Measurements from ENCODE around the gene TRIM59.

DNA sequence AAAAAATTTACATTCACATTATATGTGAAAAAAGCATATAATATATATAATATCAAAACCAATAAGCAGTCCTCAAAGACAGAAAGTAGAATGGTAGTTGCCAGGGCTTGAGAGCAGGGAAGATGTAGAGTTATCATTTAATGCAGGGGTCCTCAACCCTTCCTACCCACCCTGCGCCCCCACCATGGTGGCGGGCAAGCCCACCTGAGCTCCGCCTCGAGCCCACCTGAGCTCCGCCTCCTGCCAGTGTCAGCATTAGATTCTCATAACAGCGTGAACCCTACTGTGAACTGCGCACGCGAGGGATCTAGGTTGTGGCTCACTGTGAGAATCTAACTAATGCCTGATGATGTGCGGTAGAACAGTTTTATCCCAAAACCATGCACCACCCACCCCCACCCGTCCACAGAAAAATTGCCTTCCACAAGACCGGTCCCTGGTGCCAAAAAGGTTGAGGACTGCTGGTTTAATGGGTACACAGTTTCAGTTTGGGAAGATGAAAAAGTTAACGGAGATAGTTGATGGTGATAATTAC is 3.0 kb downstream of the TRIM59 start:
- no peak for TF ChIP-seq CTCF (IDR thresholded peaks at IDR 0.05 in 4 of 5, conservative IDR thresholded peaks at IDR 0.05 in 1 of 5)
- no peak for TF ChIP-seq POLR2A (IDR thresholded peaks at IDR 0.05)

Measured in gastrocnemius medialis (tissue), 4 donors.